Measurements from ENCODE around the gene RPTOR.
"Not testable (repeated sequence)": the region's sequence is repeated elsewhere in the genome, so short reads cannot be mapped to it uniquely, and the experiment has no call there.

RPTOR gene

DNA sequence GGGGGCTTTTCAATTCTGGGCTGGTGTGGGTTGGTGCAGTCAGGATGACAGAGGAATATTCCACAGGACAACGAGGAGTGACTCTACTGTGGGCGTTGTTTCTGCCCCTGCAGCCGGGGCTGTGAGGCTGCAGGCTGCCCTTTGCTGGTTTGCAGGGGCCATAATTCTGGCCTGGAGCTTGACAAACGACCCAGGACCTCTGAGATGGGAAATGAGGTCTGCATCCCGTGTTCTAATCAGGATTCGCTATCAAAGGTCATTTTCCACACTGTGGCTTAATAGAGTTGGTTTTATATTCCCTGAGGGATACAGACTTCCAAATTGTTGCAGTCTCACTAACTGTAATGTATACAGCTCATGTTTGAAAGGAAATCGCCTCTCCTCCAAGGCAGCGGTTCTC, 180.9 kb downstream of the RPTOR start:
- DNase-seq: no peak

DNA sequence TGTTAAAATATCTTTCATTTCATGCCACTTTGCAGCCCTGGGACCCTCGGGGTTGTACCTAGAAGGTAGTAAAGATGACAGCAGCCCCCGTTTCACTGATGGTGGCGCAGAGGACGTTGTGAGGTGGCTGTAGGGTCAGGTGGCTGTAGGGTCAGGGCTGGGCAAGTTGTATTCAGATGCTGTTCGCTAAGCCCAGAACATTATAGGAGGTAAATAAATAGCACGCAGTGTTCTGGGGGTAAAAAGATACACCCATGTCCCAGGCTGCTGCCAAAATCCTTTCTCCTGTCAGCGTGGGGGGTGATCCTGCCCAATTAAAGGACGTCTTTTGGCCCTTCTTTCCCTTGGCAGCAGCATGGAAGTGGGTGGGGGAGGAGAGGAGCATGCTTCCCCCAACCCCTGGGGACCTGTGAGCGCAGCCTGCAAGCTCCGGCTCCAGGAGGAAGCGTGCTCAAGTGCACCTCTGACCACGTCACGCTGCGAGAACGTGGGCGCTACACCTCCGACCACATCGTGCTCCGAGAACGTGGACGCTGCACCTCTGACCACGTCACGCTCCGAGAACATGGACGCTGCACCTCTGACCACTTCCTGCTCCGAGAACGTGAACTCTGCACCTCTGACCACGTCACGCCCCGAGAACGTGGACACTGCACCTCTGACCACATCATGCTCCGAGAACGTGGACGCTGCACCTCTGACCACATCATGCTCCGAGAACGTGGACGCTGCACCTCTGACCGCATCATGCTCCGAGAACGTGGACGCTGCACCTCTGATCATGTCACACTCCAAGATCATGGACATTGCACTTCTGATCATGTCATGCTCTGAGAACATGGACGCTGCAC, 182.1 kb downstream of the RPTOR start:
- DNase-seq: no peak

DNA sequence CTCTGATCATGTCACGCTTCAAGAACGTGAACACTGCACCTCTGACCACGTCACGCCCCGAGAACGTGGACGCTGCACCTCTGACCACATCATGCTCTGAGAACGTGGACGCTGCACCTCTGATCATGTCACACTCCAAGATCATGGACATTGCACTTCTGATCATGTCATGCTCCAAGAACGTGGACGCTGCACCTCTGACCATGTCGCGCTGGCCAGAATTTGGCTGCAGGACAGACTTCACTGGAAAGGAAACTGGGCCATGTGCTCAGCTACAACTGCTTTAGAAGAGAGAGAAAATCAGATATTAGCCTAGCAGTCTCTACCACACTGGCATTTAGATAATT, 182.7 kb downstream of the RPTOR start:
- DNase-seq: no peak

GRCh38 chr17:80729016-80729415, 184.4 kb downstream of the RPTOR start:
- DNase-seq: no peak

GRCh38 chr17:80729761-80730160, 185.1 kb downstream of the RPTOR start:
- no peak for DNase-seq

DNA sequence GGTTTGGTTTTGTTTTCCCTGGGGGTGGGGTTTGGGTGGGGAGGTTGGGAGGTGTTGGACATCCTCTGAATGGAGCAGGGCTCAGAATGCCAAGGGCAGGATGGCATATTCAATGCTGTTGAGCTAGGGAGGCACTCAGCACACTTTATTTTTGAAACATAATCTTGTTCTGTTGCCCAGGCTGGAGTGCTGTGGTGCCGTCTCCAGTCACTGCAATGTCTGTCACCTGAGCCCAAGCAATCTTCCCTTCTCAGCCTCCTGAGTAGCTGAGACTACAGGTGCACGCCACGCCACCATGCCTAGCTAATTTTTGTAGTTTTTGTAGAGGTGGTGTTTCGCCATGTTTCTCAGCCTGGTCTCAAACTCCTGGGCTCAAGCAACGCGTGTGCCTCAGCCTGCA, 186.1 kb downstream of the RPTOR start:
- DNase-seq: no peak

- no peak for DNase-seq
These were observed 186.7 kb downstream of the RPTOR start for GRCh38 chr17:80731323-80731722.

- no peak for DNase-seq
These were observed 187.6 kb downstream of the RPTOR start for GRCh38 chr17:80732268-80732667.

- DNase-seq: no peak
These were observed 192.7 kb downstream of the RPTOR start for GRCh38 chr17:80737106-80738019.

- no peak for DNase-seq
These were observed 193.6 kb downstream of the RPTOR start for GRCh38 chr17:80738020-80738808.

DNA sequence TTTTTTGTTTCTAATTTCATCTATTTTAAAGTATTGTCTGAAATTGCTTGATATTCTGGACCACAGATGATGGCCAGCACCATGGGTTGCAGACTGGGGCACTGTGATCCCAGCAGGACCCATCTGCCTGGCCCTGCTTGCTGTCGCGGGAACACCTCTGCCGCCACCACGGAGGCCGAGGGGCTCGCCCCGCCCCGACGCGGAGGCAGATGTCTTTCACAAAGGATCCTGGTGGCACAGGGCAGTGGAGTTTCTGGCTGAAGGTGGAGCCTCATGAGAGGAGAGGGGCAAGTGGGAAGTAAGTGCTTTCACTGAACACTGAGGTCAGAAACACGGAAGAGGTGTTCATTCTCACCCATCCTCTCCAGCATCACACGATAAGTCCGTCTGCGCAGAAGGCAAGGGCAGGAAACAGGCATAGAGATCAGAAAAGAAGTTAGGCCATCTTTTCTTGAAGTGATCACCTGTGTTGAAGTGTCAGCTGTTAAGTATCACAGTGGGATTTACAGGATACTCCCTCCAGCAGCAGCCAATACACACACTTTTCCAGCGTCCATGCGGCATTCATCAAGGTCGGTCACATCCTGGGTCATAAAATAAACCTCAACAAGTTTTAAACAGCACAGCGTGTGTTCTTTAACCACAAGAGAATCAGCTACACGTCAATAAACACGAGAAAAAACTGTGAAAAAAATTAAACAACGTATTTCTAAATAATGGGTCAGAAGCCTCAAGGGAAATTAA, 194.5 kb downstream of the RPTOR start:
- DNase-seq: no peak

GRCh38 chr17:80740141-80740540, 195.5 kb downstream of the RPTOR start:
- no peak for DNase-seq

DNA sequence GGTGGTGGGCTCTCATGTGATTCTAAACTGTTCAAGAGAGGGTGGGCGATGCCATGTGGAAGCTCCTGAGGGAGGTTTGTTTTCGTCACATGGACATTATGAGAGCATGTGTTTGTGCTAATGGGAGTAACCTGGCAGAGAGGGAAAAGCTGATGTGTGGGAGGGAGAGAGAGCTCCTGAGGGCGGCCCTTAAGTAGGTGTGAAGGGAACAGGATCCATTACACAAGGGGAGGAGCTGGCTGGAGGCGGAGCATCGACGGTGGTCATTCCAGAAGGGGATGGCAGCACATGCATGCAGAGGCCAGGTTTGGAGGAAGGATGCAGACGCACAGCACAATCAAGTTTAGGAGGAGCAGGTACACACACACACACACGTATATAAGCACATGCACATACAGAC, 197.5 kb downstream of the RPTOR start:
- no peak for DNase-seq

DNA sequence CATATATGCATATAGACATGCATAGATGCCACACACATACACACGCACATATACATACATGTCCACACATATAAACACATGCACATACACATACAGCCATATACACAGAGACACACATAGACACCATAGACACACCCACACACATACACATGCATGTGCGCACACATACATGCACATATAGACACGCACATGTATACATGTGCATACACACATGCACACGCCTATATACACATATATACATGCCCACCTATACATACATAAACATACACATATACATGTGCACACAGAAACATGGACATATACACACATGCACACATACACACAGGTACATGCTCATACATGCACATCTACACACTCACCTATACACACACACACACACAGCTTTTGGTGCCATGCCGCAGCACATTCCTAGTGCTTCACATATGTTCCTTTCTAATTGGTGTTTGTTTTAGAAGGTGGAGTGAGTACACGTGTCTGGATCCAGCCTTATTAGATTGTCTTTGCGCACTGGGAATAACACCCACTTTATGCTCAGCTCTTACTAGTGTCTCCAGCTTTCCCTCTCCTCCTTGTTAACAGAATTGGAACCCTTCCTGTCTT, 198.0 kb downstream of the RPTOR start:
- no peak for DNase-seq

GRCh38 chr17:80743181-80743771, 198.6 kb downstream of the RPTOR start:
- DNase-seq: no peak

DNA sequence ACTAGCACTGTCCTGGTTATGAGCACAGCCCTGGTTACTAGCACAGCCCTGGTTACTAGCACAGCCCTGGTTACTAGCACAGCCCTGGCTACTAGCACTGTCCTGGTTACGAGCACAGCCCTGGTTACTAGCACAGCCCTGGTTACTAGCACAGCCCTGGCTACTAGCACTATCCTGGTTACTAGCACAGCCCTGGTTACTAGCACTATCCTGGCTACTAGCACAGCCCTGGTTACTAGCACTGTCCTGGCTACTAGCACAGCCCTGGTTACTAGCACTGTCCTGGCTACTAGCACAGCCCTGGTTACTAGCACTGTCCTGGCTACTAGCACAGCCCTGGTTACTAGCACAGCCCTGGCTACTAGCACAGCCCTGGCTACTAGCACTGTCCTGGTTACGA, 199.3 kb downstream of the RPTOR start:
- not testable (repeated sequence) for DNase-seq

DNA sequence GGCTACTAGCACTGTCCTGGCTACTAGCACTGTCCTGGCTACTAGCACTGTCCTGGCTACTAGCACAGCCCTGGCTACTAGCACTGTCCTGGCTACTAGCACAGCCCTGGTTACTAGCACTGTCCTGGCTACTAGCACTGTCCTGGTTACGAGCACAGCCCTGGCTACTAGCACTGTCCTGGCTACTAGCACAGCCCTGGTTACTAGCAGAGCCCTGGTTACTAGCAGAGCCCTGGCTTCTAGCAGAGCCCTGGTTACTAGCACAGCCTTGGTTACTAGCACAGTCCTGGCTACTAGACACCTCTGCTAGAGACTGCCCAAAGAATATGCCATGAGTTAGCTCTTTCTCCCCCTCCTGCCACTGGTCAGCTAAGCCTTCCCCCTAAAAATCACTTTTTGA, 200.1 kb downstream of the RPTOR start:
- DNase-seq: not testable (repeated sequence)

DNA sequence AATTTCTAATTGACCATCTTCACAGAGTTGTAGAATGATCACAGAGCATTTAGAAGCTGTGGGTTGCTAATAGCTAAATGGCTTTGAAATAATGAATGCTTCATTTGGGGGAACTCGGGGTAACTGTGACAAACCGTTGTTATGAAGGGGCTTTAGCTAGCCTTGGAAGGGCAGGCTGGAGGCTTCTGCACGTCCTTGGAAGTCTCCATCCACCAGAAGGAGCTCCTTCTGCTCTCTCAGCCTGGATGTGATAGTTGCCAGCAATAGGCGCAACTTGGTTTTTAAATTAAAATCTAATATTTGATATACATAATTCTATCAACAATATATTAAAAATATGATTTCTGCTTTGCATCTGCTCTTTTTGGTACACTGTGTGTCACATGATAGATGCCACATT, 200.5 kb downstream of the RPTOR start:
- no peak for DNase-seq

DNA sequence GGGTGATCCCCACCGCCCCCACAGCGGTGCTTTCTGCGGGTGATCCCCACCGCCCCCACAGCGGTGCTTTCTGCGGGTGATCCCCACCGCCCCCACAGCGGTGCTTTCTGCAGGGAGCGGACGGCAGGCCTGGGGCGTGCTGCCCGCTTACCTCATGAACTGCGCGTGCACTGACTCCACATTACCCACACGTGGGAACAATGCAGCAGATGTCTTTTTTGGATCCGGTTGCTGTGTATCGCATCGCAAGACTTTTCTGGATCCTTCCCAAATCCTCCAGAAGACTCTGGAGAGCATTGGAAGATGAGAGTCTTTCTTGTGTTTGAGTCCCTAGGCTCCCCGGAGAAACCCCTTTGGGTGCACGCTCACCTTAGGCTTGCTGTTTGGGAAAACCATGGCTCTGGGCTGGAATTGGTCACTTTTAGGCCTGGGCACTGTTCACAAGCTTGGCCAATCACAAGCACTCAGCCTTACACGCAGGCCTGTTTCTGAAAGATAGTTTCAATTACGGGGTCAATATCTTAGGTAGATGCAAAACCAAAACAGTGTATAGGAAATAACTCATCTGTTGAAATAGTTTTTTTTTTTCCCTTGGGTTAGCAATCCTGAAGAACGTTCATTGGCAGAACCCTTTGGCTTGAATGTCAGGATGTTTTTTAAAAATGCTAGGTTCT, 201.8 kb downstream of the RPTOR start:
- DNase-seq: no peak

DNA sequence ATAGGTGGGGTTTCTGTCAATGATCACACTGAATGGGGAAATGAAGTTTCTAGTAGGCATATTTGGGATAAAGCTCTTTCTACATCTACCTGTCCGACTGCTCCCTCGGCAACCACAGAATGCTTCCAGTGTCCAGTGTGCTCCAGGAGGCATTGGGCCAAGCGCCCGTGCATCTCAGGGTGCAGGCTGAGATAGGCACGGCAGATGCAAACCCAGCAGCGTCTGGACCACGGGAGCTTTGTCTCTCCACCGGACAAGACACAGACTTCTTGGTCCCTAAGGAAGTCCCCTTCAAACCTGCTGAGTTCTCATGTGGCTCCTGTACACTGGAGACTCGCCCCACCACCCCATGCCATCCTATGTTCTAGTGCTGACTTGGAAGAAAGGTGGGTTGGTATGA, 202.8 kb downstream of the RPTOR start:
- DNase-seq: no peak

DNA sequence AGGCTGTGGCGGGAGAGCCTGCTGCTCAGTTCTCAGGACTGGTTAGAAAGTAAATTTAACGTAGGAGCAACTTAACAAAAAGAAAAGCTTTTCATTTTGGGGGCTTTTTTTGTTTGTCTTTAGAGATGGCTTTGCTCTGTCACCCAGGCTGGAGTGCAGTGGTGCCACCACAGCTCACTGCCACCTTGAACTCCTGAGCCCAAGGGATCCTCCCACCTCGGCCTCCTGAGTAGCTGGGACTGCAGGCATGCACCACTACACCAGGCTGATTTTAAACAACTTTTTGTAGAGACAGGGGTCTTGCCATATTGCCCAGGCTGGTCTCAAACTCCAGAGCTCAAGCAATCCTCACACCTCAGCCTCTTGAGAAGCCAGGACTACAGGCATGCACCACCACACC, 205.0 kb downstream of the RPTOR start:
- no peak for DNase-seq
